HG03280 (cell line): ENCODE measurements around the gene MYRFL.

Experiments used
- ATAC-seq: cut with Tn5 transposase; IDR thresholded peaks from one replicate; pipeline ENCODE4 v1.9.1; 2021; ENCODE audit warnings: mild to moderate bottlenecking, moderate library complexity; ENCODE audit not compliant: unreplicated experiment

MYRFL gene

GRCh38 chr12:69929531-69929930 lies 104.5 kb downstream of the MYRFL start:
- ATAC-seq, result no peak

- no peak for ATAC-seq
These were observed 106.5 kb downstream of the MYRFL start for GRCh38 chr12:69931569-69931968.

GRCh38 chr12:69932154-69932553 lies 107.1 kb downstream of the MYRFL start:
- no peak for ATAC-seq

- no peak for ATAC-seq
These were observed 107.9 kb downstream of the MYRFL start for GRCh38 chr12:69932676-69933552.

GRCh38 chr12:69934011-69934410 lies 109.0 kb downstream of the MYRFL start:
- ATAC-seq, result no peak

- no peak for ATAC-seq
These were observed 110.6 kb downstream of the MYRFL start for GRCh38 chr12:69935651-69936100.

GRCh38 chr12:69936214-69936731 lies 111.2 kb downstream of the MYRFL start:
- no peak for ATAC-seq

- no peak for ATAC-seq
These were observed 111.7 kb downstream of the MYRFL start for GRCh38 chr12:69936766-69937165.

GRCh38 chr12:69947123-69947522 lies 122.1 kb downstream of the MYRFL start:
- no peak for ATAC-seq

- ATAC-seq, result no peak
These were observed 122.9 kb downstream of the MYRFL start for GRCh38 chr12:69947897-69948296.

GRCh38 chr12:69948851-69949250 lies 123.8 kb downstream of the MYRFL start:
- no peak for ATAC-seq

GRCh38 chr12:69949311-69950002 lies 124.4 kb downstream of the MYRFL start:
- ATAC-seq, result no peak

- no peak for ATAC-seq
These were observed 126.1 kb downstream of the MYRFL start for GRCh38 chr12:69951108-69951507.

- no peak for ATAC-seq
These were observed 127.9 kb downstream of the MYRFL start for GRCh38 chr12:69952890-69953289.

- ATAC-seq, result no peak
These were observed 136.2 kb downstream of the MYRFL start for GRCh38 chr12:69961246-69961645.

GRCh38 chr12:69966409-69966808 lies 141.4 kb downstream of the MYRFL start:
- no peak for ATAC-seq

GRCh38 chr12:69966839-69967238 lies 141.8 kb downstream of the MYRFL start:
- no peak for ATAC-seq

- no peak for ATAC-seq
These were observed 144.0 kb downstream of the MYRFL start for GRCh38 chr12:69969011-69969410.

GRCh38 chr12:69972136-69972535 lies 147.1 kb downstream of the MYRFL start:
- no peak for ATAC-seq

- no peak for ATAC-seq
These were observed 153.0 kb downstream of the MYRFL start for GRCh38 chr12:69978020-69978419.

- no peak for ATAC-seq
These were observed 157.0 kb downstream of the MYRFL start for GRCh38 chr12:69981881-69982475.
